Skin epidermis (tissue), 12 donors: ENCODE measurements around the gene LRRN3.

ENCODE experiments used
- H3K27ac ChIP-seq, 21 experiments: fragments of 200-600 bp; sonication (generic) in 11 of 21; one replicate each; pipeline ENCODE4 v1.5.0; 2020; ENCODE audit warnings: mild to moderate bottlenecking in 3 of 21, inconsistent platforms in 2 of 21, moderate library complexity in 2 of 21
- H3K4me3 ChIP-seq, 7 experiments: fragments of 200-600 bp; sonication (generic) in 2 of 7; one replicate each; pipeline ENCODE4 v1.5.0; 2020; ENCODE audit warnings: inconsistent platforms in 2 of 7, mild to moderate bottlenecking in 2 of 7, moderate library complexity in 1 of 7

The LRRN3 gene

DNA sequence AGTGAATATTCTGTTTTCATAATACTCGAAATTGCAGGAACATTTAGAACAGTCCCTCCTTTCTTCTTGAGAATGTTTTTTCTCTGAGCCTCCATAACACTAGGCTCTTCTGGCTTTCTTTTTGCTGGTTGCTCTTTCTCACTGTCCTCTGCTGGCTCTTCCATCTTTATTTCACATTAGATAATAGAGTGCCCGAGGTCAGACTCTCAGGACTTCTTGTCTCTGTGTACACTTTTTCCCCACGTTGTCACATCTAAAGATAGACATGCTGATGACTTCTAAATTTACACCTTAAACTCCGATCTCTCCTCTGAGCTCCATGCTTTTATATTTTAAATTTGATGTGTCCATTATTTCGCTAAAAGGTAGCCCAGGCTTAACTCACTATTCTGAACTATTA is 15.4 kb upstream of the LRRN3 start:
- no peak overlapping the region for H3K4me3 ChIP-seq
- H3K27ac ChIP-seq: no peak overlapping the region

DNA sequence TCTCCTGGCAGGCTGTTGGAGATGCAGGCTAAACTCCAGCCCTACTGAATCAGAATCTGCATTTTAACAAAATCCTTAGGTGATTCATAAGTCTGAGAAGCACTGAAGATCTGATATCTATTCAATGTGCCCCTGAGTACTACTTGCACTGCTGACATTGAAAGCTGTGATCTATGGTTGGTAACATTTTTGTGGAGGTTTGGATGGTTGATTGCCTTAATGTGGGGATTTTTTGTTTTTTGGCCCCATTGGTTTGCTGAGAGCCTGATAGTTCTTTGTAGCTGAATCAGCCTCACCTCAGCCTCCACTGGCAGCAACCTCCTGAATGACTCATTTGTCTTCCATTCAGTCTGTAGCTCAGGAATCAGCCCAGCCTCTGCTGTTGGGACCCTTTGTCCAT is 14.7 kb upstream of the LRRN3 start:
- no peak overlapping the region for H3K27ac ChIP-seq
- H3K4me3 ChIP-seq: no peak overlapping the region

DNA sequence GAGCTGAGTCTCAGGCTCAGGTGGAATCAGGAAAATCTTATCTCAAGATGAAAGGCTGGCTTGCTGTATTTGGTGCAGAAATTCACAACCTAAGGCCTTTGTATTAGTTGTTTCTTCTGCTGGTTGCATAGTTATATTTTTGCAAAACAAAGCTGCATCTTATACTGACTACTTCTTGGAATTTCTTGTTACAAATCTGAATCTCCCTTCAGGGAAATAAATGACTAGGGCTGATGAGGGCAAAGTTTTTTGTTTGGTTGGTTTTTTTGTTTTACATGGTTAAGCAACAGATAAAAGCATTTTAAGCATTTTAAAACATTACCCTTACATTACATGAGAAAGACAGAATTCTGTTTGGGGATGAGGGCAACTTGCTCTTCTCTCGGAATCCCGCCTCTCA is 13.9 kb upstream of the LRRN3 start:
- no peak overlapping the region for H3K4me3 ChIP-seq
- H3K27ac ChIP-seq: no peak overlapping the region

DNA sequence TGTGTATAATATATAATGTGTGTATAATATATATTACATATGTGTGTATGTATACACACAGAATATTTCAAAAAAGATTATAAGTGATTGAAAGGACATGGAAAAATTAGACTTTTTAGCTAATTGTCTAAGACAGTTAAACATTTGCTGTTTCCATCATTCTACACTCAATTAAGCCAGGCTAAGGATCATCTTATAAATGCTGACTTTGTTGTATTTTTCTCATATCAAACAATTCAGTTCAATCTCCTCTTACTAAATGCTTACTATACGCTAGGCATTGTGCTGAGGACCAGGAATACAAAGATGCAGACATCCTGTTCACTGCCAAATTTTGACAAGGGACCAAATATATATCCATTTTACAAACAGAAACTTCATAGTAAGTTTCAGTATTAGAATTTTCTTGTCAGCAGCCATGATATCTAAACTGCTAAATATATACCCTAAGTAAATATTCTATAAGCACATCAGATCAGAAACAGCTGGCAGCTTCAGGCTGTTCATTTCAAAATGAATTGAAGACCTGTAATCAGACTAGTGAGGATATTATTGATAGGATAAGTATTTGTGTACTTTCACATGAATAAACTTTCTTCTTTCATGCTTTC is 10.3 kb upstream of the LRRN3 start:
- Histone ChIP-seq H3K4me3 (no peak overlapping the region), H3K27ac (peak overlapping the region in 1 of 21 experiments; percentile 75)

DNA sequence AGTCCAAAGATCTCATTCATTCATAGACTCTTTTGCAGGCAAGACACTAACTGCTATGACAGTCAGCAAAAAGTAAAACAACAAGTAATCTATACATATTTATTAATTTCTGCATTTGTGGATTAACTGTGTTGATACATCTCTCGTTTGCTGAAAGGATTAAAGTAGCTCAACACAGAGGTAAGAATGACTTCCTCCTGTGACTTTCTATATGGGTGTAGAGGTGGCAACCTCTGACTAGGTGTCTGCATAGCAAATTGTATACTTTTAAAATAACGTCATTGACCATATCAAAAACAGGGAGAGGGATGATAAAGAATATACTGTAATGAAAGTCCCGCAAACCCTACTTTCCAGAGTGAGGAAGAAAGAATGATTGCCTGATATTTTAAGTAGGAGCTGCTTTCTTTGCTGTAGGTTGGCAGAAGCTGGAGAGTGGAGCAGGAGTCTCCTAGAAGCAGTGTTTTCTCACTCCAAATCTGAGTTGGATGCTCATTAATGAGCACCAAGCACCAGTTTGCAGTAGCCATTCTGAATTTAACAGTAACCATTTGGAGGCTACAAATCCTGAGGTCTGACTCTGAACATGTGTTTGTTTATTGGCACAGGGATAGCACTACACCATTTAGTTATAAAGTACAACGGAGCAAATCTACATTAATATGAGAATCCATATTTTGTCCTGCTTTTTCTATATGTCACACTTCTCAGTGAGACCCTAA is 9.2 kb upstream of the LRRN3 start:
- Histone ChIP-seq H3K4me3 (no peak overlapping the region), H3K27ac (peak overlapping the region in 2 of 21 experiments; percentile 47 to 75)

DNA sequence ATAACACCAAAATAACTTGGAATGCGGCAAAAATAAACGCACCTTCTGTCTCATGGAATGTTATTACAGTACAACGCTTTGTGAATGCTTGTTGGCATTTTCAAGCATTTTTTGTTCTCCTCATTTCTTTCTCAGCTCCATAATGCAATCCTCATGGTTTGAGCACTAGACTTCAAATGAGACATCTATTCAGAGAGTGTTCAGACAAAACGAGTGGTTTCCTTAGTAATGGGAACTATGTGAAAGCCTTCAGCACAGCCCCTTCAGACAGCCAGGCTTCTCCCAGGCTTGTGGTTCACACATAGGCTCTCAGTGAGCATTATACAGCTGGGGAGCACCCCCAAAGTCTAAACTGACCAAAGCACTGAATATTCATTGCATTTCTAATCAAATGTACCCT is 8.6 kb upstream of the LRRN3 start:
- Histone ChIP-seq H3K4me3 (no peak overlapping the region), H3K27ac (peak overlapping the region in 3 of 21 experiments; percentile 20 to 75 (median 47))

DNA sequence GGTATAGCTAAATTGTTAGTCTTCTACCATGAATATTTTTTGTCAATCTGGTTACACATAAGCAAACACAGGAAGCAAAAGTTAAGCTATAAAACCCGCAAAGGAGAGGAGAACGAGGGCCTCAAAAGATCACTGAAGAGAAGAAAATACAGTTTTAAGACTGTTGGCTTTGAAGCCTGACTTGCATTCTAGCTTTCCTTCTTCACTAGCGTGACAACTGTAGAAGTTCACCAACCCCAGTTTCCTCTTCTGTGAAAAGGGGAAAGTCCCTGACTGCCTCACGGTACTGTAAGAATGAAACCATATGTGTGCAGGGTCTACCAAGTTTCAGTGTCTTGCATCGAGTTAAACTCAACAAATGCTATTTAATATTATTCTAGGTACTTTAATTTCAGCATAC is 7.5 kb upstream of the LRRN3 start:
- peak overlapping the region in 4 of 21 experiments; percentile 4 to 75 (median 26) for H3K27ac ChIP-seq
- no peak overlapping the region for H3K4me3 ChIP-seq

DNA sequence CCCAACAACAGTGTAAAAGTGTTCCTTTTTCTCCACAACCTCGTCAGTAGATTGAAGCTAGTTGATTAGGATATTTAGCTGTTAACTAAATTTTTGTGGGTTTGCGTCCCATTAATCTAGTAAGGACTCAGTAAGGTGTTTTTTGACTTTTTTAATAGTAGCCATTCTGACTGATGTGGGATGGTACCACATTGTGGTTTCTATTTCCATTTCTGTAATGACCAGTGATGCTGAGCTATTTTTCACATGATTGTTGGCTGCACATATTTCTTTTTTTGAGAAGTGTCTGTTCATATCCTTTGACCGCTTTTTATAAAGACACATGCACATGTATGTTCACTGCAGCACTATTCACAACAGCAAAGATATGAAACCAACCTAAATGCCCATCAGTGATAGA is 5.6 kb upstream of the LRRN3 start:
- Histone ChIP-seq H3K4me3 (no peak overlapping the region), H3K27ac (no peak overlapping the region)

DNA sequence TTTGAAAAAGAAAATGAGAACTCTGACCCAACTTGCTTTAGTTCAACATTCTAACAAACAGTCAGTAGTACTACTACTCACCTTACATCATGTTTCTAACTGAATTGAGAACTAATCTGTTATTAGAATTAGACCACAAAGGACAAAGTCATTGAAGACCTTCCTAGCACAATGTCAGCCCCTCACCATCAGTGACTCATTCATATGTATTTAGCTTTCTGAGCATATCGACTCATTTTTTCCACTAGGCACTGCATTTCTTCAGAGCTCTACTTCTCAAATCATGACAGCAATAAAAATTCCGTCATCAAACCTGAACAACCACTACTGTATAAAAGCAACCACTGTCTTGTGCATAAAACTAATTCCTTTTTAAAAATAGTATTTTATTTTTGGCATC is 4.4 kb upstream of the LRRN3 start:
- Histone ChIP-seq H3K4me3 (no peak overlapping the region), H3K27ac (no peak overlapping the region)

DNA sequence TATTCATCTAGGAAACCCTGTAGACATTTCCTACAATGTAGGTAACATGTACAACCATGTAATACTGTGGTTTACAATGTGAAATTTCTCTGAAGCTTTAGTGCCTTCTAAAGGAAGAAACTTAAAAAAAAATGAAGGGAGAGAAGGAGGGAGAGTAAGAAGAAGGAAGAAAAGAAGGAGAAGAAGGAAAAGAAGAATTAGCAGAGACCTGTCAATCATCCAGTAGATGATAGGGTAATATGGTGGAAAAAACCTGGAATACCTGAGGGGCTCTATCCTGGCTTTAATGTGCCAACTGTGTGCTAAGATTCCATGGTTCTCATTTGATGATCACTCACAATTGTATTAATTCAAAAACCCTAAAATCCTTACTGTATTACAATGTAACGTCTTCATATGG is 2.6 kb upstream of the LRRN3 start:
- Histone ChIP-seq H3K4me3 (no peak overlapping the region), H3K27ac (no peak overlapping the region)

DNA sequence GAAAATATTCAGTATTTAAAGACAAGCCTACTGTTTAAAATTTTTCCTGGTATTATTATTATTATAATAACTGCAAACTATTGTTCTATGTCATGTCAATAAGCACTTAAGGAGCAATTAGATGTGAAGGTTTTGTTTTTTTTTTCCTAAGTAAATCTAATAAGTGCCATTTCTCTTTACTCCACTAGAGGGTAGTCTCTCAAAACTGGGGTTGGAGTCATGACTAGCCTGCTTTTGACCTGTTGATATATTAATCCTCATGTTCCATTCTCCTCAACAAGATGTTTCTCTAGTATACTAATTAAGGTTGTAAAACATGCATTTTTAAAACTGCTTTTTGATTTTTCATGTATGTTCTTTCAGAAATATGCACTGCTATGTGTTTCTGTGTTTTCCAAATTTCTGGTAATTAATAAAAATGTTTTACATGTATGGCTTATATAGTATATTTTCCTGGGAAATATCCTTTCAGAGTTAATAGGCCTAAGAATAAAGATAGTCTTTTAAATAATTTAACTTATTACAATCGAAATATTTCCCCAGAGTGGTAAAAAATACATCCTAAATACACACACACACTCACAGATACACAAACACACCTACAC is 1.0 kb upstream of the LRRN3 start:
- no peak overlapping the region for H3K27ac ChIP-seq
- no peak overlapping the region for H3K4me3 ChIP-seq

DNA sequence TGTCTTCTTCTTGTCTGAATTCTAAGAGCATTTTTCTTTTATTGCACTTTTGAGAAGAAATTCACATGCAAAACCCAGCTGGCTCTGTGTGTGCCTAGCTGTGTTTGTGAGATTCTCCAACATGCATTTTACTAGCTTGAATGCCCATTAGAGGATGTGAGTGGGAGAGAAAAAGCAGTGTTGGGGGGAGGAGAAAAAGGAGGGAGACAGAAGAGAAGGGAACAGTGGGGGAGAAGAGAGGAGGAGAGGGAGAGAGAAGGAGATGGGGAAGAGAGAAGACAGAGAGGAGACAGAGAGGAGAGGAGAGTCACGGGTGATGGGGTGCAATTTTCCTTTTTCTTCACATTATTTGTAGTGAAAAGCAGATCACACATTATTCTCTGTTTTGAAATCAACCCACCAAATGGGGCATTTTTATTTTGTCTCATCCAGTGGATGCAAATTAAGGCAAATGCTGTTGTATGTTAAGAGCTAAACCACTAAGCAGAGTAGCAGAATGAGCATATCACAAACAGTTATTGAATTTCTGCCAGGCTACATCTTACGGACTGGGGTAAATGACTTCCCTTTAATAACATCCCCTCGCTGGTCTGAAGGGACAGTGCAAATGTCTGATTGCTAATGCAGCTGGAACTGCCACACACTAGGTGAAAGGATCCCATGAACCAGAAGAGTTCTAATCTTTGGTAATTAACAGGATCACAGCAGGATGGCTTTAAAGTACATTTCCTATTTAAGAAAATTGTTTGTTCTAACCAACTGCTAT is 849 bp downstream of the LRRN3 start:
- H3K4me3 ChIP-seq: peak overlapping the region in 2 of 7 experiments; percentile 11 to 15
- H3K27ac ChIP-seq: peak overlapping the region in 2 of 21 experiments; percentile 19 to 24

DNA sequence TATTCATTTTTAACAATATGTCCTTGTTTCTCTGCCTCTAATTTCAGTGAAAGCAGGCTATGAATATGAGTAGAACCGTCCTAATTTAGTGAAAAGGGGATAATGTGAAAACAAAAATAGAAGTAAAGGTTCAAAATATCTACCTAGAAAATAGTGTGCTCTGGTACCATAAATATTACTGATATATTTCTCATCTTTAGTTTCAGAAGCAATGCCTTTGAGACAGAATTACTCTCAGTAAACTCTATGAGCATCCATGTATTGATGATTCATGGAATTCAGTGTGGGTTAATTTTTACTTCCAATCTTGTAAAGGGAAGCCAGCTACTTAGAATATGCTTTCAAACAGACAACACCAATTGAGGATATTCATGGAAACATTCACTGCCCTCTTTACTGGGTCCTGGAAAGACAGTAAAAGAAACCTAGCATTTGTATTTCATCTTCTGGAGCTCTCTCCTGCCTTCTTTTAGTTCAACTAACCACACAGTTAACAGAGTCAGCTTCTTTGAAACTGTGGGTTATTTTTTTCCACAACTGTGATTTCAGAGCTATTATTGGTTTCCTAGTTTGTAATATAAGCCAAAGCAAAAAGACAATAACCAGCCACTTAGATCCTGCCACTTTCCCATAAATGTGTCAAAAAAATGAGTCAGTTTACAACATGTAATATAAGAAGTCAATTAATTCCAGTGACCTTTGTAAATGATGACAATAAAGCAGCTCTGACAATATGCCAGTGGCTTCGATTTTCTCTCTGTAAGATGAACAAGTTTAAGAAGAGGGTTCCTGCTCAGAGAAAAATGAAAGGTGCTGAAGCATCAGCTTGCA is 1.7 kb downstream of the LRRN3 start:
- Histone ChIP-seq H3K27ac (peak overlapping the region in 1 of 21 experiments; percentile 24), H3K4me3 (no peak overlapping the region)

DNA sequence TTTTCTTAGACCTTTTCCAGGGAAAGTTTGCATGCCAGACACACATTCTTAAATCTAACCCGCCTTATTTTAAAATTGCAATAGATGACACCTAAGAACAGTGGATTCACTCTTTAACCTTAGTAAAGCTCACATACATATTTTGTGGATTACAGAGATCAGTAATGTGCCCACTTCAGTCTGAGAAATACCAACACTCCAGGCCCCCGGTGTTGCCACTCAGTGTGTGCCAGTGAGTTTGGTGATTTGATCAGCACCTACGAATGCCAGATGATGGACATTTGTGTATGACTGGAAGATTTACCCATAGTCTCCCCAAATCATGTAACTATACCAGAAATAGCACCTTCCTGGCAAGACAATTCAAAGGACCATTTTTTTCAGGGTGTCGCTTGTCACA is 2.6 kb downstream of the LRRN3 start:
- Histone ChIP-seq H3K27ac (peak overlapping the region in 1 of 21 experiments; percentile 18), H3K4me3 (no peak overlapping the region)

DNA sequence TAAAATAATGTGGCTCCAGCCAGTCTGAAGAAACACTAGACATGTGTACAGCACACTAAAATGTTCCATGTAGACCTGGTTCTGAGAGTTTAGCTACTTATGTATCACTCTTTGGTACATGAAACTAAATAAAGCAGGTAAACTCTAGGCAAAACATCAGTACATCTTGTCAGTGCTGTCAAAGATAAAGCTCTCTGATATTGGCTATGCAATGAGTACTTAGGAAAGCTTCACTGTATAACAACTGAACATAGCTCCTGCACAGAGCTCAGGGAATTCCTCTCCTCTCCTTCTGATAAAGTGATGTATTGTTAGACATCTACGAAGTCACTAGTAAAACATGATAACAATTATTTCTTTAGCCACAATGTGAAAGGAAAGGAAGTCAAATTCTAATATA is 3.5 kb downstream of the LRRN3 start:
- H3K4me3 ChIP-seq: no peak overlapping the region
- H3K27ac ChIP-seq: no peak overlapping the region

DNA sequence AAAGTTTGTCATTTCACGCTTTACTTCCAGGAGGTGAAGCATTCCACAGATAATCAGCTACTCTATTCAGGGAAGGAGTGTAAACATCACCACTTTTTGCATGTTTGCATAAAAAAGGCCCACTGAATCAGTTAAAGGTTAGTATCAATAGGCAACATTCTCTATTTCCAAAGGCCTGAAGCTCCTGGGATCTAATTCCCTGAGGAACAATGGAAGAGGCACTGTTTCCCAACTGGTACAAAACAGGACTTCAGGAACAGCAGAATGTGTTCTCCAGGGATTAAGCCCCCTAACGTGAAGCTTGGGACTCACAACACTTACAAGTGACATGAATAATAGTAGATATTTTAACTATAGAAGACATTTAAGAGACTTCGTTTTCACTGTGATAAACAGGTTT is 6.1 kb downstream of the LRRN3 start:
- Histone ChIP-seq H3K4me3 (no peak overlapping the region), H3K27ac (no peak overlapping the region)

DNA sequence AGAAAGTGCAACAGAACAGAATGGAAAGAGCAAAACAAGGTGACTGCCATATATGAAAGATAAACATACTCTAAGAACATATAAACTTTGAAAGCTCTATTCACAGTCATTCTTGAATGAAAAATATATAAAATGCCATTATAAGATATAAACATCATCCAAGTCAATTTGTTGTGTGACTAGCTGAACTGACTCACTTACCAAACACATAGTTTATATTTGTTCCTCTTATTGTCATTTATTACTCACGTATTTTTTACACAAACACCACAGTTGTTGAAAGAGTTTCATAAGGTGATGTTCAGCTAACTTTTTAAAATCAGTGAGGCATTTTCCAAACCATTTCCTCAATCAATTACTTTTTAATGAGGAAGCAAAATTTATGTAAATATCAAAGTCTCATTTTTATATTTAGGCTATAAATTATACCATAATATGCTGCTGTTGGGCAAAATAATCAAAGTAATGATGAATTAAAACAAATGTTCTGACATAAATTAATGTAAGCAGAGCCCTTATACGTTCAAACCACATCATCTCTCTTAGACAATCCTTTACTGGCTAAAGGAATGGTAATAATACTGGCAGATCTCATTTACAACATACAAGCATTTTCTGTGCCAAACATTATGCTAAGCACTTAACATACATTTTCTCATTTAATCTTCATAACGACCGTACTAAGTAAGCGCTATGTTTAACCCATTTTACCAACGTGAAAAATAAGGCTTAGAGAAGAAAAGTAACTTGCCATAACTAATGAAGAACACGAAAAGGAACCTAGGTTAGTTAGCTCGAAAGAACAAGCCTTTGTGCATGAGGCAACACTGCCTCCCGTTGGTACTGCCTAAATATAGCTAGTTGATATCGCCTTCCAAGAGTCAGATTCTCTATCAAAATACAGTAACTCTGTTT is 7.3 kb downstream of the LRRN3 start:
- Histone ChIP-seq H3K27ac (no peak overlapping the region), H3K4me3 (no peak overlapping the region)

DNA sequence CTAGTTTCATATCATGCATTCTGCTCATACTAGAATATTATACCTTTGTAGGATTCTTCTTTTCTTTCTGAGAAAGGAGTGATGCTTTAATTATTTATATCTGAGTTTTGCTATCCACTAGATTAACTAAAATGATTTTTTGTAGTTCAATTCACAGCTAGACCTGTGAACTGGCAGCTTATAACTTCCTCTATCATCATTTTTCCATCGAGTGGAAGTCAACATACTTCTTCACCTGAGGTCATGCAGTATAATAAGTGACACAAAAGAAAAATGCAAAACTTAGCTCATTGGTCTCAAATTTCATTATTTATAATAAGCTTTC is 8.0 kb downstream of the LRRN3 start:
- Histone ChIP-seq H3K4me3 (no peak overlapping the region), H3K27ac (no peak overlapping the region)
